HEK293T (cell line): Measurements from ENCODE around the gene GLI1.

Experiments used
- CTCF ChIA-PET: fragments of 350-600 bp; formaldehyde crosslinking; extraction: SDS; loops from one replicate; lab custom pipeline; 2021; ENCODE audit warnings: antibody characterized with exemption, inconsistent platforms; lab: Yijun Ruan, JAX
- POLR2A ChIA-PET: fragments of 350-600 bp; formaldehyde crosslinking; extraction: SDS; loops from one replicate; lab custom pipeline; 2020; ENCODE audit warnings: antibody characterized with exemption, inconsistent platforms; lab: Yijun Ruan, JAX
- DNase-seq: peaks from one replicate; pipeline ENCODE4 v3.0.0; 2012; ENCODE audit warnings: mixed read lengths; ENCODE audit errors: extremely low spot score
- ARNT ChIP-seq: fragments of 450-650 bp; IDR thresholded peaks from 2 replicates; pipeline ENCODE4 v1.6.1; 2017; ENCODE audit warnings: mild to moderate bottlenecking
- BHLHE40 ChIP-seq: fragments of 450-650 bp; IDR thresholded peaks from 2 replicates; pipeline ENCODE4 v1.6.1; 2016; ENCODE audit warnings: mild to moderate bottlenecking, moderate library complexity, borderline replicate concordance
- CTBP1 ChIP-seq: fragments of 450-650 bp; IDR thresholded peaks from 2 replicates; pipeline ENCODE4 v1.6.1; 2016; ENCODE audit warnings: borderline replicate concordance
- ELF4 ChIP-seq: fragments of 450-650 bp; IDR thresholded peaks from 2 replicates; pipeline ENCODE4 v1.6.1; 2017; ENCODE audit warnings: antibody characterized with exemption
- FOXA1 ChIP-seq: fragments of 450-650 bp; IDR thresholded peaks from 2 replicates; pipeline ENCODE4 v1.6.1; 2016; ENCODE audit warnings: mild to moderate bottlenecking
- FOXK2 ChIP-seq: fragments of 450-650 bp; IDR thresholded peaks from 2 replicates; pipeline ENCODE4 v1.6.1; 2016; ENCODE audit warnings: mild to moderate bottlenecking
- FOXM1 ChIP-seq: fragments of 450-650 bp; IDR thresholded peaks from 2 replicates; pipeline ENCODE4 v1.6.1; 2017; ENCODE audit warnings: mild to moderate bottlenecking, borderline replicate concordance
- HDGF ChIP-seq: fragments of 450-650 bp; IDR thresholded peaks from 2 replicates; pipeline ENCODE4 v1.6.1; 2017; ENCODE audit warnings: antibody characterized with exemption, borderline replicate concordance
- L3MBTL2 ChIP-seq: fragments of 450-650 bp; conservative IDR thresholded peaks from 2 replicates; pipeline ENCODE4 v1.6.1; 2016; ENCODE audit warnings: mild to moderate bottlenecking
- LEF1 ChIP-seq: fragments of 450-650 bp; IDR thresholded peaks from 2 replicates; pipeline ENCODE4 v1.6.1; 2017; ENCODE audit warnings: mild to moderate bottlenecking, borderline replicate concordance
- NFRKB ChIP-seq: fragments of 450-650 bp; IDR thresholded peaks from 2 replicates; pipeline ENCODE4 v1.6.1; 2016; ENCODE audit warnings: mild to moderate bottlenecking, moderate library complexity
- PKNOX1 ChIP-seq: fragments of 450-650 bp; IDR thresholded peaks from 2 replicates; pipeline ENCODE4 v1.6.1; 2016
- SP1 ChIP-seq: fragments of 450-650 bp; IDR thresholded peaks from 2 replicates; pipeline ENCODE4 v1.6.1; 2017
- SUZ12 ChIP-seq: fragments of 450-650 bp; IDR thresholded peaks from 2 replicates; pipeline ENCODE4 v1.6.1; 2016; ENCODE audit warnings: mild to moderate bottlenecking
- TARDBP ChIP-seq: fragments of 450-650 bp; IDR thresholded peaks from 2 replicates; pipeline ENCODE4 v1.6.1; 2016
- ZNF384 ChIP-seq: fragments of 450-650 bp; IDR thresholded peaks from 2 replicates; pipeline ENCODE4 v1.6.1; 2016

The GLI1 gene

GRCh38 chr12:57476993-57477709 lies 17.6 kb downstream of the GLI1 start:
- no peak for DNase-seq
- ChIA-PET CTCF (interaction anchor here (0.6 to 1.4 kb wide), 2 partner anchors 17 to 18 kb away, joined by 3 read pairs; no protein-coding TSS in a partner anchor), POLR2A (interaction anchor here (1.1 kb wide), 1 partner anchor 9 kb away, joined by 7 read pairs; no protein-coding TSS in a partner anchor)
- TF ChIP-seq TARDBP, result no peak
- TF ChIP-seq SP1, result no peak
- TF ChIP-seq FOXA1, result no peak
- no peak for TF ChIP-seq ARNT
- no peak for TF ChIP-seq FOXK2
- TF ChIP-seq SUZ12, result no peak
- no peak for TF ChIP-seq PKNOX1

- DNase-seq, result no peak
- ChIA-PET CTCF (interaction anchor here (1.4 kb wide), 1 partner anchor 19 kb away, joined by 3 read pairs; no protein-coding TSS in a partner anchor), POLR2A (interaction anchor here (0.9 to 1.1 kb wide), 2 partner anchors 9 to 22 kb away, joined by 3 to 7 read pairs; no protein-coding TSS in a partner anchor)
- TF ChIP-seq L3MBTL2, result no peak
- no peak for TF ChIP-seq CTBP1
- no peak for TF ChIP-seq BHLHE40
- no peak for TF ChIP-seq SUZ12
- no peak for TF ChIP-seq ARNT
- TF ChIP-seq NFRKB, result no peak
- no peak for TF ChIP-seq FOXM1
- no peak for TF ChIP-seq ZNF384
- no peak for TF ChIP-seq FOXK2
- no peak for TF ChIP-seq LEF1
- TF ChIP-seq TARDBP, result no peak
- no peak for TF ChIP-seq FOXA1
- TF ChIP-seq SP1, result no peak
- no peak for TF ChIP-seq HDGF
- TF ChIP-seq PKNOX1, result no peak
- no peak for TF ChIP-seq ELF4
These were observed 18.4 kb downstream of the GLI1 start for GRCh38 chr12:57477710-57478681.

GRCh38 chr12:57479043-57479375 lies 19.4 kb downstream of the GLI1 start:
- POLR2A ChIA-PET, result interaction anchor here (0.9 to 1.4 kb wide), 2 partner anchors 21 to 23 kb away, joined by 3 read pairs; no protein-coding TSS in a partner anchor
- CTCF ChIA-PET, result no interaction called here
- TF ChIP-seq FOXM1, result no peak
- TF ChIP-seq SUZ12, result no peak
- no peak for TF ChIP-seq FOXA1
- no peak for TF ChIP-seq SP1
- TF ChIP-seq ARNT, result no peak
- TF ChIP-seq BHLHE40, result no peak
- no peak for TF ChIP-seq HDGF
- TF ChIP-seq FOXK2, result no peak
- TF ChIP-seq TARDBP, result no peak
- no peak for TF ChIP-seq LEF1
- no peak for TF ChIP-seq PKNOX1
- DNase-seq, result no peak

- ChIA-PET CTCF (interaction anchor here (1.2 kb wide), 1 partner anchor 17 kb away, joined by 3 read pairs; no protein-coding TSS in a partner anchor), POLR2A (interaction anchor here (1.4 kb wide), 1 partner anchor 21 kb away, joined by 3 read pairs; no protein-coding TSS in a partner anchor)
- TF ChIP-seq SP1 (no peak), L3MBTL2 (no peak), ARNT (no peak), CTBP1 (no peak), ZNF384 (no peak), ELF4 (no peak)
- no peak for DNase-seq
These were observed 20.0 kb downstream of the GLI1 start, which contains the start of gene ARHGAP9 for GRCh38 chr12:57479376-57480115. Gene ARHGAP9, minus strand, starts transcription at chr12:57479866. Its CDS starts 460 bp downstream, at chr12:57479406.

GRCh38 chr12:57481671-57482070 lies 22.1 kb downstream of the GLI1 start:
- POLR2A ChIA-PET, result interaction anchor here (1.7 kb wide), 1 partner anchor 12 kb away, joined by 3 read pairs; no protein-coding TSS in a partner anchor
- TF ChIP-seq BHLHE40 (no peak), TARDBP (no peak), NFRKB (no peak), PKNOX1 (no peak)
- DNase-seq, result no peak
- CTCF ChIA-PET, result no interaction called here
